Activated CD4-positive, alpha-beta T cell treated with anti-CD3 and anti-CD28 coated beads, Interleukin-2, amount 50 U/mL, for 1 hour (primary cell): ENCODE data around the gene TMEM150C.

Source experiments
- DNase-seq: peaks from one replicate; pipeline ENCODE4 v3.0.0-alpha.2; 2020

Gene TMEM150C

GRCh38 chr4:82469791-82470345 lies 91.9 kb downstream of the TMEM150C start:
- DNase-seq = no peak

- no peak for DNase-seq
These were observed 94.3 kb downstream of the TMEM150C start for GRCh38 chr4:82467471-82467870.

DNA sequence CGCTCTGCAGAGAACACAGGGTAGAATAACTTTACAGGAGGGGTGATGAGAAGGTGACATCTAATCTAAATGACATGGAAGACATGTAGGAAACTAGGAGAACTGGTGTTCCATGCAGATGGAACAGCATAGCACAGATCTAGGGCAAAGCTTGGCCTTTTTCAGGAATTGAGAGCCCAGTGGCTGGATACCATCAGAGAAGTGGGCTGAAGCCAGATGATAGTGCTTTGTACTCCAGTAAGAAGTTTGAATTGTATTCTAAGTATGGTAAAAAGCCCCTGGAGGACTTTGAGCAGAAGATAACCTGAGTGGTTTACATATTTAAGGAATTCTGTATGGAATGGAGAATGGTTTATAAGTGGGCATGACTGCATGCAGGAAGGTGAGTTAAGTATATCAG lies 98.6 kb downstream of the TMEM150C start:
- no peak for DNase-seq

- DNase-seq = peak; percentile 85
These were observed 99.4 kb downstream of the TMEM150C start for GRCh38 chr4:82462415-82462831.

- no peak for DNase-seq
These were observed 100.1 kb downstream of the TMEM150C start for GRCh38 chr4:82461710-82462109.

DNA sequence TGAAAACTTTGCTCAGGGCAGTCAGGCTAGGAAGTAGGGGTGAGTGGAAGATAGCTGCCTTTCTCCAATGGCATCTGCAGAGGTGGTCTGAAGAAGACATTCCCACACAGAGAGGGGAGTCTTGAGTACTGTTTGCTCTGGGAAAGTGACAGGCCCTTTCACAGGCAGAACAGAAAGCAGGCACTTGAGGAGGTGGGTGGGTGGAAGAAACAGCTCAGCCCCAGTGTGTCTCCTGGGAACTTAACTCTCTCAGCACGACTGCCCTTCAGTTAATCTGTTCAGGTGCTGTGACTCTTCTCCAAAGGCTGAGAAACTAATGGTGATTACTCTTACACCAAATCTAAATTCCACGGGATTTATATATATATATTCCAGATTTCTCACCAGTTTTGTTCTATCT lies 103.1 kb downstream of the TMEM150C start:
- no peak for DNase-seq

- DNase-seq = no peak
These were observed 104.5 kb downstream of the TMEM150C start for GRCh38 chr4:82457266-82457665.

DNA sequence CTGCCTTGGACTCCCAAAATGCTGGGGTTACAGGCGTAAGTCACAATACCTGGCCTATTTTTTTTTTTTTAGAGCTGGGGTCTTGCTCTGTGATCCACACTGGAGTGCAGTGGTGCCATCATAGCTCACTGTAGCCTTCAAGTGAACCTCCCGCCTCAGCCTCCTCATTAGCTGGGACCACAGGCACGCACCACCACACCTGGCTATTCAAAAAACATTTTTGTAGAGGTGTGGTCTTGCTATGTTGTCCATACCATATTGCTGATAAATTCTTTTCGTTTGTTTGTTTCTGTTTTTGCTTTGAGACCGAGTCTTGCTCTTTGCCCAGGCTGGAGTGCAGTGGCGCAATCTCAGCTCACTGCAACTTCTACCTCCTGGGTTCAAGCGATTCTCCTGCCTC lies 109.8 kb downstream of the TMEM150C start:
- DNase-seq = no peak

GRCh38 chr4:82450966-82451755 lies 110.6 kb downstream of the TMEM150C start:
- no peak for DNase-seq

DNA sequence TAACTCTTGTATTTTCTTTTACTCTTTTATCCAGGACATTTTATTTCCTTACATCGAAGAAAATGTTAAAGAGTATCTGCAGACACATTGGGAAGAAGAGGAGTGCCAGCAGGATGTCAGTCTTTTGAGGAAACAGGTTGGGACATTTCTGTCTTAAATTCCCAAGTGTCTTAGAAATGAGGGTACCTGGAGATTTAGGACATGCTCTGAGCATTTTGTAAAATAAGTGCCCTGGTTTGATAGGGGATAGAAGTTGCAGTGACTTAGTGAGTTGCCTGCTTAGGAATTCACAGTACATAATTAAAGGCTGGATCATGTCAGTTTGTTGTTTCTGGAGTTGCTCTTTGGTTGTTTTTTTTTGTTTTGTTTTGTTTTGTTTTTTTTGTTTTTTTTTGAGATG lies 113.9 kb downstream of the TMEM150C start:
- no peak for DNase-seq

DNA sequence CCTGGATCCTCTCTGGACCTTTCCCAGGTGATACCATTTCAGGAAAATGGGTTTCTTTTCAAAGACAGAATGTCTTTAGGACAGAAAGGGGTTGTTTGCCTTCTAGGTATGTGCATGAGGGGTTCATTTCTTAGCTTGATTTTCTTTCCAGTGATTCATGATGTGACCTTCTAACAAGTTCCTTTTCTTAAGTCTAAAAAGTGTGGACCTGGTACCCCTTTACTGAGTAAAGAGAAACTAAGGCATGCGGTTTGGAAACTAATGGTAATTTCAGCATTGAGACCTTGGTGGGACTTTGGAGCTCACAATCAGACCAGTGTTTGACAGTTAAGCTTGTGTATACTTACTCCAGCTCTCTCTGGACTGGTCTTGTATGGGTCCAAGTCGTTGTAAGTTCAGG lies 122.7 kb downstream of the TMEM150C start:
- no peak for DNase-seq

- no peak for DNase-seq
These were observed 124.3 kb downstream of the TMEM150C start for GRCh38 chr4:82437285-82438005.

- no peak for DNase-seq
These were observed 125.0 kb downstream of the TMEM150C start for GRCh38 chr4:82436780-82437179.

DNA sequence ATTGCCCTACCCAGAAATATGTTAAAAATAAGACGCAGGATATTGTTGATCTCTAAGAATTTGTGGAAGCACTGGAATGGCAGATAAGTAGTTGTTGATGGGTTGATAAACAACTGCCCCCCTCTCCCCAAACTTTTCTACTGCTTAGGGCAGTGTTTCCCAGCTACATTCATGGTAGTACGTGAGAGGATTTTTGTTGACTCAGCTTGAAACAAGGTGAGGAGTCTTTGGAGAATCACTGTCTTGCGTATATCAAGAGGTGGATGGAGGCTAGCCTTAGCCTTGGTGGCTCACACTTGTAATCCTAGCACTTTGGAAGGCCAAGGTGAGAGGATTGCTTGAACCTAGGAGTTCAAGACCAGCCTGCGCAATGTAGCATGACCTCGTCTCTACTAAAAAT lies 125.7 kb downstream of the TMEM150C start:
- no peak for DNase-seq

DNA sequence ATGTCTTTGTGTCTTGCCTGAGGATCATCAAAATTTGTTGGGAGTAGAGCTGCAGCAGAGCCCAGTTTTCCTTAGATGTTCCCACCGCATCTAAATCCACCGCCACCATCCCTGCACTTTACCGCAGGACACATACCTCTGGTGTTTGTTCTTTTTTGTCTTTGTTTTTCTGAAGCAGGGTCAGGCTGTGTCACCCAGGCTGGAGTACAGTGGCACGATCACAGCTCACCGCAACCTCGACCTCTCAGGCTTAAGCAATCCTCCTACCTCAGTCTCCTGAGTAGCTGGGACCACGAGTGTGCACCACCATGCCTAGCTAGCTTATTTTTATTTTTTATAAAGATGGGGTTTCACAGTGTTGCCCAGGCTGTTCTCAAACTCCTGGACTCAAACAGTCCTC lies 126.8 kb downstream of the TMEM150C start:
- DNase-seq = no peak

DNA sequence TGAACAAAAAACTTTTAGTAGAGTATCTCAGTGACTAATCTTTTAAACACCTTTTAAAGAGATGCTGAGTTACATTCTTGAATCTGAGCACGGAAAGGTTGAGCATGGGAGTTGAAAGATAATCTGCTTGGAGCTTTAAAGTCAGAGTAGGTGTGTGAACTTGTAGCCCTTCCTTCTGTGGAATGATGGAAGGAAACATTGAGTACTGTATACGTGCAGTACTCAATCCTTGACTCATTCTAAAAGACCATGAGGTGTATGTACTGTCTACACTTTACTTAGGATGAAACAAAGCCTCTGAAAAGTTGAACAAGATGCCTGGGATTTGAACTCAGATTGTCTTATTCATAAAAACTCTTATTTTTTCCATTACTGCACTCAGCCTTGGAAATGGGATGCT lies 128.0 kb downstream of the TMEM150C start:
- no peak for DNase-seq
